ENCODE results near the gene HIGD2A. TPM values are rescaled to one million over a fixed set of nuclear protein-coding genes. Genes with fewer than 3 reads are reported as not detected.

The HIGD2A gene
- total RNA-seq, 2 donors from 2014 or later: 20.1 to 44.1 TPM

DNA sequence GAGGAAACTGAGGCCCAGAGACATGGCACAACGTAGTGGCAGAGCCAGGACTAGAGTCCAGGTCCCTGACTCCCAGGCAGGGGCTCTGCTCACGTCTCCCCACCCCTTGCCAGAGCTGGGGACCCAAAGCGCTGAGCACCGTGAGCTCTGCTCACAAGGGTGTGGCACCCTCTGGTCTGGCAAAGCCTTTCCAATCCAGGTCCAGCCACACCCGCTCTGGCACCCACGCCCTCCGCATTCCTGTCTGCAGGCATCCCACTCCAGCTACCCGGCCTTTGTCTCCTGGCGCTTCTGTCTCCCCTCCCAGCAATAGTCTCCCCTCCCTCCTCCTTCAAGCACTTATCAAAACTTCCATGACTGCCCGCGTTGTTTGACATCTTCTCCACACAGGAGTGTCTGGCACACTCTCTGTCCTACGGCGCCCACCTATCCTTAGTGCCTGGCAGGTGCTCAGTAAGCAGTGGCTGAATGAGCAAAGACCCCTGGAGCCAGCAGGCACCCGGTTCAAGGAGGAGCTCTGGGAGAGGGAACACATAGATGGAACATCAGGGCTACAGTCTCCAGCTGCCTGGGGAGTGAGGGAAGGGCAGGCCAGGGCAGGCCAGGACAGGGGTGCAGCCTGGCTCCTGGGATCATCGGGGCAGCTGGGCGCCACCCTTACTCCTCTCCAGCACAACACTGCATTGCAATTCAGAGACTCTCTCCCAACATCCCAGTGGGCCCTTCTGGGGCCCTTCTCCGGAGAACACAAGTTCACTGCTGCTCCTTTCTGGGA lies 12.0 kb downstream of the HIGD2A start:
- TF ChIP-seq, protein P1, sequence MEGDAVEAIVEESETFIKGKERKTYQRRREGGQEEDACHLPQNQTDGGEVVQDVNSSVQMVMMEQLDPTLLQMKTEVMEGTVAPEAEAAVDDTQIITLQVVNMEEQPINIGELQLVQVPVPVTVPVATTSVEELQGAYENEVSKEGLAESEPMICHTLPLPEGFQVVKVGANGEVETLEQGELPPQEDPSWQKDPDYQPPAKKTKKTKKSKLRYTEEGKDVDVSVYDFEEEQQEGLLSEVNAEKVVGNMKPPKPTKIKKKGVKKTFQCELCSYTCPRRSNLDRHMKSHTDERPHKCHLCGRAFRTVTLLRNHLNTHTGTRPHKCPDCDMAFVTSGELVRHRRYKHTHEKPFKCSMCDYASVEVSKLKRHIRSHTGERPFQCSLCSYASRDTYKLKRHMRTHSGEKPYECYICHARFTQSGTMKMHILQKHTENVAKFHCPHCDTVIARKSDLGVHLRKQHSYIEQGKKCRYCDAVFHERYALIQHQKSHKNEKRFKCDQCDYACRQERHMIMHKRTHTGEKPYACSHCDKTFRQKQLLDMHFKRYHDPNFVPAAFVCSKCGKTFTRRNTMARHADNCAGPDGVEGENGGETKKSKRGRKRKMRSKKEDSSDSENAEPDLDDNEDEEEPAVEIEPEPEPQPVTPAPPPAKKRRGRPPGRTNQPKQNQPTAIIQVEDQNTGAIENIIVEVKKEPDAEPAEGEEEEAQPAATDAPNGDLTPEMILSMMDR (IDR thresholded peaks at IDR 0.05): no peak
- no peak for TF ChIP-seq POLR2A (IDR thresholded peaks at IDR 0.05)
- Histone ChIP-seq H3K27ac (no peak overlapping the region), H3K9me3 (no peaks in the 10 kb centered on the region), H3K27me3 (no peaks in the 10 kb centered on the region), H3K4me3 (no peak overlapping the region), H3K4me1 (no peaks in the 10 kb centered on the region), H3K36me3 (replicated peaks in 1 of 2; ENCODE audit: insufficient read depth in 1 of 2, low read depth in 2 of 2) (no peaks in the 10 kb centered on the region)
- intact Hi-C loops (cut with DNase I): no loop called here
- 84 to 86% methylated on average over 14 to 17 of the region's 17 CpGs for WGBS, 2 donors
- ATAC-seq: peak; percentile 23
- DNase-seq: no peak

- ATAC-seq (no peak), DNase-seq (no peak)
- H3K27ac ChIP-seq: no peak overlapping the region
- no peak overlapping the region for H3K4me3 ChIP-seq
- intact Hi-C loops (cut with DNase I): no loop called here
- TF ChIP-seq, protein P1 (IDR thresholded peaks at IDR 0.05): no peak
- no peak for TF ChIP-seq POLR2A (IDR thresholded peaks at IDR 0.05)
- H3K9me3 ChIP-seq: no peaks in the 10 kb centered on the region
- no peaks in the 10 kb centered on the region for H3K4me1 ChIP-seq
- no peaks in the 10 kb centered on the region for H3K27me3 ChIP-seq
- H3K36me3 ChIP-seq (replicated peaks in 1 of 2; ENCODE audit: insufficient read depth in 1 of 2, low read depth in 2 of 2): no peaks in the 10 kb centered on the region
- 86 to 88% methylated on average over 22 of the region's 22 CpGs for WGBS, 2 donors
These were observed 13.0 kb downstream of the HIGD2A start for GRCh38 chr5:176401281-176402205.

GRCh38 chr5:176405656-176406435 lies 17.3 kb downstream of the HIGD2A start:
- no peaks in the 10 kb centered on the region for H3K4me1 ChIP-seq
- TF ChIP-seq, protein P1 (IDR thresholded peaks at IDR 0.05): no peak
- no peak for TF ChIP-seq POLR2A (IDR thresholded peaks at IDR 0.05)
- H3K4me3 ChIP-seq: no peak overlapping the region
- ATAC-seq (no peak), DNase-seq (no peak)
- H3K36me3 ChIP-seq (replicated peaks in 1 of 2; ENCODE audit: insufficient read depth in 1 of 2, low read depth in 2 of 2): peaks cover 0 to 5% of the 10 kb centered on the region in 2 donors
- 84 to 94% methylated on average over 13 to 20 of the region's 20 CpGs for WGBS, 2 donors
- H3K9me3 ChIP-seq: no peaks in the 10 kb centered on the region
- intact Hi-C loops (cut with DNase I): no loop called here
- H3K27me3 ChIP-seq: no peaks in the 10 kb centered on the region
- no peak overlapping the region for H3K27ac ChIP-seq

DNA sequence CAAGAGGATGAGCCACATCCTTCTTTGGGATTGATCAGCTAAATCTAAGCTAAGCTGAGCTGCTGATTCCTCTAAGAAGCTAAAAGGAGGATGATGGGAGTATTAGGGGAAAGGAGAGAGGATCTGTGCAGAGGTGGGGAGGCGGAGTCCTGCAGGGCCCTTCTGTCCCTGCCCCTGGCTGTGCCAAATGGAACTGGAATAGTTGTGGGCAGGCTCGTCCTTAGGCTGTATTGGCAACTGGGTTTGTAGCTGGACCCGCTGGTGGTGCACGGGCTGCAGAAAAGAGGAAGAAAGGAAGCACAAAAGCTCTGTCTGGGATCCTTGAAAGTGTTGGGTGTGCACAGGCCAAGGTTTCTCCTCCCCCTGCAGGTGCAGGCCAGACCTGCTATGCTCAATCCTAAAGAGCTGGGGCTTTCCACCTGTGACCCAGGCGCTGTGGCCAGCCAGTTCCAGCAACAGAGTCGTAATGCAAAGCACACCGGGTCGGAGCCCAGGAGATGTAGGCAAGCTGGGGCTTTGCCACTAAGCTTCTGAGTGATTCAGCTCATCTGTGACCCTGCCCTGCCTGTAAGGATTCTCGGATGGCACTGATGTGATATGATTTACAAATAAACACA lies 18.0 kb downstream of the HIGD2A start:
- intact Hi-C loops (cut with DNase I): no loop called here
- no peak for ATAC-seq
- no peak for DNase-seq
- H3K4me1 ChIP-seq: no peaks in the 10 kb centered on the region
- no peaks in the 10 kb centered on the region for H3K27me3 ChIP-seq
- no peak overlapping the region for H3K4me3 ChIP-seq
- peaks cover 0 to 5% of the 10 kb centered on the region in 2 donors for H3K36me3 ChIP-seq (replicated peaks in 1 of 2; ENCODE audit: insufficient read depth in 1 of 2, low read depth in 2 of 2)
- no peak for TF ChIP-seq POLR2A (IDR thresholded peaks at IDR 0.05)
- TF ChIP-seq, protein P1 (IDR thresholded peaks at IDR 0.05): no peak
- 88 to 91% methylated on average over 4 to 9 of the region's 9 CpGs for WGBS, 2 donors
- H3K27ac ChIP-seq: no peak overlapping the region
- H3K9me3 ChIP-seq: no peaks in the 10 kb centered on the region

Data from body of pancreas (tissue), 4 donors.